ENCODE results near the gene MYO9B.

GRCh38 chr19:17259934-17260333 lies 184.4 kb downstream of the MYO9B start:
- TF ChIP-seq CTCF (IDR thresholded peaks at IDR 0.05) (no peak), POLR2A (IDR thresholded peaks at IDR 0.05) (no peak)

All from right lobe of liver (tissue), 4 donors.